ENCODE data around the gene SPOCD1. TPM values are rescaled to one million over a fixed set of nuclear protein-coding genes. Genes with fewer than 3 reads are reported as not detected.

The SPOCD1 gene
- total RNA-seq, 1 donor from 2014 or later, result 28.0 TPM

GRCh38 chr1:31792541-31792940, 23.3 kb downstream of the SPOCD1 start:
- Histone ChIP-seq H3K4me1 (ENCODE audit: insufficient read depth, low read length) (peaks cover 58% of the 10 kb centered on the region), H3K9me3 (ENCODE audit: insufficient read depth, low read depth, low read length) (no peaks in the 10 kb centered on the region), H3K4me2 (ENCODE audit: low read length) (no peak overlapping the region), H3K27ac (ENCODE audit: low read depth, low read length) (no peak overlapping the region), H3K9ac (ENCODE audit: low read length) (no peak overlapping the region), H3K27me3 (ENCODE audit: insufficient read depth, low read length) (no peaks in the 10 kb centered on the region), H2AFZ (ENCODE audit: low read depth, low read length) (no peak overlapping the region), H3K79me2 (ENCODE audit: insufficient read depth, low read length) (peaks cover 43% of the 10 kb centered on the region), H4K20me1 (ENCODE audit: insufficient read depth, low read length) (peaks cover 80% of the 10 kb centered on the region), H3K36me3 (ENCODE audit: insufficient read depth, low read length) (peaks cover 13% of the 10 kb centered on the region), H3K4me3 (ENCODE audit: insufficient read depth, low read depth, low read length) (no peak overlapping the region)
- H3K27me3 Mint-ChIP-seq (ENCODE audit: low read depth, unreplicated experiment), result peaks cover 10% of the 10 kb centered on the region
- FAIRE-seq, result no peak
- H3K9me3 Mint-ChIP-seq (ENCODE audit: unreplicated experiment), result no peaks in the 10 kb centered on the region
- no peak for DNase-seq (ENCODE audit: low read depth)
- H3K27ac Mint-ChIP-seq (ENCODE audit: unreplicated experiment), result no peak overlapping the region
- H3K36me3 Mint-ChIP-seq (ENCODE audit: low read depth, unreplicated experiment), result no peaks in the 10 kb centered on the region
- H3K4me1 Mint-ChIP-seq (ENCODE audit: low read depth, unreplicated experiment), result peaks cover 22% of the 10 kb centered on the region
- no peak overlapping the region for H3K4me3 Mint-ChIP-seq (ENCODE audit: unreplicated experiment)
- TF ChIP-seq CTCF (IDR thresholded peaks at IDR 0.05; ENCODE audit: insufficient read depth, low read depth, low read length), result no peak
- TF ChIP-seq EZH2 (IDR thresholded peaks at IDR 0.05; ENCODE audit: insufficient read depth, low read length), result no peak

DNA sequence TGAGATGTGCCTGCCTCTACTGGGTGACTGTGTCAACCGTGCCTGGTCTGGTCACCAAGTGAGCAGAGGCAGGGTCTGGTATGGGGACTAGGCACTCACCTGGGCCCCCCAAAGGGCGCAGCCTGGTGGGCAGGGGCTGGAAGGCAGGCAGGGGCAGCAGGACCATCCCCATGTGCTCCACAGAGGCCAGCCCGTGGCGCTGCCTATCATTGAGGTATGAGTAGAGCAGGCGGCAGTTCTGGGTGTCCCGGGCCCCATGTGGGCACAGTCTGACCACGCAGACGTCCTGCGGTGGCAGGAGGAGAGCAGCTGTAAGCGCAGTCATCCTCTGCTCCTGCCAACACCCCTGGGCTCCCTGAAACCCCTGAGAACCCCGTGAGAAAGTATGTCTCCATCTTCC, 23.7 kb downstream of the SPOCD1 start:
- Histone ChIP-seq H3K9ac (ENCODE audit: low read length) (no peak overlapping the region), H3K79me2 (ENCODE audit: insufficient read depth, low read length) (peaks cover 39% of the 10 kb centered on the region), H4K20me1 (ENCODE audit: insufficient read depth, low read length) (peaks cover 75% of the 10 kb centered on the region), H3K9me3 (ENCODE audit: insufficient read depth, low read depth, low read length) (no peaks in the 10 kb centered on the region), H3K36me3 (ENCODE audit: insufficient read depth, low read length) (peaks cover 13% of the 10 kb centered on the region), H3K27me3 (ENCODE audit: insufficient read depth, low read length) (no peaks in the 10 kb centered on the region), H3K4me2 (ENCODE audit: low read length) (no peak overlapping the region), H3K4me3 (ENCODE audit: insufficient read depth, low read depth, low read length) (no peak overlapping the region), H3K4me1 (ENCODE audit: insufficient read depth, low read length) (peaks cover 56% of the 10 kb centered on the region), H2AFZ (ENCODE audit: low read depth, low read length) (no peak overlapping the region), H3K27ac (ENCODE audit: low read depth, low read length) (no peak overlapping the region)
- Mint-ChIP-seq H3K27ac (ENCODE audit: unreplicated experiment) (no peak overlapping the region), H3K4me1 (ENCODE audit: low read depth, unreplicated experiment) (peaks cover 19% of the 10 kb centered on the region), H3K9me3 (ENCODE audit: unreplicated experiment) (no peaks in the 10 kb centered on the region), H3K36me3 (ENCODE audit: low read depth, unreplicated experiment) (no peaks in the 10 kb centered on the region), H3K4me3 (ENCODE audit: unreplicated experiment) (no peak overlapping the region), H3K27me3 (ENCODE audit: low read depth, unreplicated experiment) (peaks cover 10% of the 10 kb centered on the region)
- no peak for TF ChIP-seq CTCF (IDR thresholded peaks at IDR 0.05; ENCODE audit: insufficient read depth, low read depth, low read length)
- TF ChIP-seq EZH2 (IDR thresholded peaks at IDR 0.05; ENCODE audit: insufficient read depth, low read length), result no peak
- FAIRE-seq, result no peak
- DNase-seq (ENCODE audit: low read depth), result no peak

- no peak overlapping the region for H3K4me2 ChIP-seq (ENCODE audit: low read length)
- no peaks in the 10 kb centered on the region for H3K9me3 ChIP-seq (ENCODE audit: insufficient read depth, low read depth, low read length)
- H3K79me2 ChIP-seq (ENCODE audit: insufficient read depth, low read length), result peaks cover 31% of the 10 kb centered on the region
- H3K4me1 ChIP-seq (ENCODE audit: insufficient read depth, low read length), result peaks cover 47% of the 10 kb centered on the region
- Mint-ChIP-seq H3K9me3 (ENCODE audit: unreplicated experiment) (no peaks in the 10 kb centered on the region), H3K4me1 (ENCODE audit: low read depth, unreplicated experiment) (peaks cover 14% of the 10 kb centered on the region), H3K27ac (ENCODE audit: unreplicated experiment) (no peak overlapping the region), H3K27me3 (ENCODE audit: low read depth, unreplicated experiment) (peaks cover 10% of the 10 kb centered on the region), H3K36me3 (ENCODE audit: low read depth, unreplicated experiment) (no peaks in the 10 kb centered on the region), H3K4me3 (ENCODE audit: unreplicated experiment) (no peak overlapping the region)
- peaks cover 13% of the 10 kb centered on the region for H3K36me3 ChIP-seq (ENCODE audit: insufficient read depth, low read length)
- H2AFZ ChIP-seq (ENCODE audit: low read depth, low read length), result no peak overlapping the region
- no peak overlapping the region for H3K27ac ChIP-seq (ENCODE audit: low read depth, low read length)
- DNase-seq (ENCODE audit: low read depth) (no peak), FAIRE-seq (no peak)
- H3K27me3 ChIP-seq (ENCODE audit: insufficient read depth, low read length), result no peaks in the 10 kb centered on the region
- TF ChIP-seq EZH2 (IDR thresholded peaks at IDR 0.05; ENCODE audit: insufficient read depth, low read length) (no peak), CTCF (IDR thresholded peaks at IDR 0.05; ENCODE audit: insufficient read depth, low read depth, low read length) (no peak)
- no peak overlapping the region for H3K4me3 ChIP-seq (ENCODE audit: insufficient read depth, low read depth, low read length)
- H4K20me1 ChIP-seq (ENCODE audit: insufficient read depth, low read length), result peaks cover 67% of the 10 kb centered on the region
- H3K9ac ChIP-seq (ENCODE audit: low read length), result peak overlapping the region; percentile 16
Observed at GRCh38 chr1:31791131-31791858, 24.5 kb downstream of the SPOCD1 start.
